Coronary artery (tissue), 2 donors: ENCODE results near the gene MAPRE2.

ENCODE experiments used
- DNase-seq: peaks from one replicate; pipeline ENCODE4 v3.0.0-alpha.2; 2017; ENCODE audit warnings: low spot score
- H3K27ac ChIP-seq, 2 donors: fragments of 200-600 bp; sonication (generic); one replicate each; pipeline ENCODE4 v1.5.1; 2016 to 2019
- H3K4me3 ChIP-seq: fragments of 200-600 bp; sonication (generic); 2 replicates; pipeline ENCODE4 v1.5.1; 2016; ENCODE audit warnings: mild to moderate bottlenecking, moderate library complexity
- TF ChIP-seq, protein P1 (sequence below): fragments of 200-600 bp; sonication (generic); IDR thresholded peaks from one replicate; pipeline ENCODE4 v1.5.1; 2019; ENCODE audit warnings: antibody characterized with exemption

Gene MAPRE2

DNA sequence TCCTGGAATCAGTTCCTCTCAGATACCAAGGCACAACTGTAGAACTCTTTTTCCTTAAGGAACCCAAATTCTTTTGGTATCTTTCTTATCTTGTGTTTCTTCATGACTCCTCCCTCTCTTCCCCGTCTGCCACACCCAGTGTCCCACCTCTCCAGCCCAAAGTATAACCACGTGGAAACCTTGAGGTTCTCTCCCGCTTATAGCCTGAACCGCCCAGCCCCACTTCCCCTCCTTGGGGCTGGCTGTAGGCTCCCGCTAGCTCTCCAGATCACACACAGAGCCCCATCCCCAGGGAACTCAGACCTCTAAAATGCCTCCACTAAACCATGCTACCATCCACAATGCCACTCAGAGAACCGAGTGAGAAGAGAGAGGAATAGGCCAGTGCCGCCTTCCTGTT, 87.5 kb downstream of the MAPRE2 start:
- no peak for DNase-seq
- TF ChIP-seq, protein P1, sequence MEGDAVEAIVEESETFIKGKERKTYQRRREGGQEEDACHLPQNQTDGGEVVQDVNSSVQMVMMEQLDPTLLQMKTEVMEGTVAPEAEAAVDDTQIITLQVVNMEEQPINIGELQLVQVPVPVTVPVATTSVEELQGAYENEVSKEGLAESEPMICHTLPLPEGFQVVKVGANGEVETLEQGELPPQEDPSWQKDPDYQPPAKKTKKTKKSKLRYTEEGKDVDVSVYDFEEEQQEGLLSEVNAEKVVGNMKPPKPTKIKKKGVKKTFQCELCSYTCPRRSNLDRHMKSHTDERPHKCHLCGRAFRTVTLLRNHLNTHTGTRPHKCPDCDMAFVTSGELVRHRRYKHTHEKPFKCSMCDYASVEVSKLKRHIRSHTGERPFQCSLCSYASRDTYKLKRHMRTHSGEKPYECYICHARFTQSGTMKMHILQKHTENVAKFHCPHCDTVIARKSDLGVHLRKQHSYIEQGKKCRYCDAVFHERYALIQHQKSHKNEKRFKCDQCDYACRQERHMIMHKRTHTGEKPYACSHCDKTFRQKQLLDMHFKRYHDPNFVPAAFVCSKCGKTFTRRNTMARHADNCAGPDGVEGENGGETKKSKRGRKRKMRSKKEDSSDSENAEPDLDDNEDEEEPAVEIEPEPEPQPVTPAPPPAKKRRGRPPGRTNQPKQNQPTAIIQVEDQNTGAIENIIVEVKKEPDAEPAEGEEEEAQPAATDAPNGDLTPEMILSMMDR = no peak
- Histone ChIP-seq H3K4me3 (no peak overlapping the region), H3K27ac (no peak overlapping the region)

DNA sequence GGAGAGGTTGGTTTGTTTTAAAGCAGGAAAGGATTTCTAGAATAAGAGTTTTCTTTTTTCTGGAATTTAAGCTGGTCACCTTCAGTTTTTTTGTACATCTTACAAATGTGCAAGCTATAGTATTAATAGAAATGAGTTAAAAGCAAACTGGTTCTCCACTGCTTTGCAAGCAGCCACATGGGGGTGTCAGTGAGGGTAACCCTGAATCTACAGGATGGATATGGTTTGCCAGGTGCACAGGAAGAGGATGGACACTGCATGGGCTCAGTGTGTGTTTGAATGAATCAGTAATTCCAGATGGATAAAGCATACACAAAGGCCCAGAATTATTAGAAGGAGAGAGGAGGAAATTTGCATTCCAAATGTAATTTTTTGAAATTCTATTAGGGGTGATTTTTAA, 89.0 kb downstream of the MAPRE2 start:
- no peak overlapping the region for H3K4me3 ChIP-seq
- H3K27ac ChIP-seq = no peak overlapping the region
- TF ChIP-seq, protein P1 = no peak
- no peak for DNase-seq

DNA sequence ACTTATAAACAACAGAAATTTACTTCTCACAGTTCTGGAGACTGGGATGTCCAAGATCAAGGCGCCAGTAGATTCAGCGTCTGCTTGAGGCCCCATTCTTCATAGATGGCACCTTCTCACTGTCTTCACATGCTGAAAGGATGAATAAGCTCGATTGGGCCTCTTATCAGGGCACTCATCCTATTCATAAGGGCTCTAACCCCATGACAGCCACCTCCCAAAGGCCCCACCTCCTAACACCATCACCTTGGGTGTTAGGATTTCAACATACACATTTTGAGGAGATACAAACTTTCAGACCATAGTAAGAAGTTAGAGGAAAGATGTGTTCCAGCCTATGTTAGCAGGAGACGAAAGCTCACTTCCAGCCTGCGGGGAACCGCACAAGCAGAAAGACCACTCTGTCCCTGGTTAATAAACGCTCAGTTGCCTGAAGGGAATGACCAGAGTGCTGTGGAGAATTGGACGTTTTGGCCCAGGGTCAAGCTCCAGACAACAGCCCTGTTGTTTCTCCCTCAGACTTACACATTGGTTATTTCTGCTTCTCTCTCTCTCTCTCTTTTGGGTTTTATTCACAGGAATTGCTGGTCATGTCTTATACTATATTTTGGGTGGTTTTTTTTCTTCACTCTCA, 90.3 kb downstream of the MAPRE2 start:
- no peak overlapping the region for H3K4me3 ChIP-seq
- DNase-seq = no peak
- TF ChIP-seq, protein P1 = no peak
- peak overlapping the region in 1 of 2 donors; percentile 20 for H3K27ac ChIP-seq

DNA sequence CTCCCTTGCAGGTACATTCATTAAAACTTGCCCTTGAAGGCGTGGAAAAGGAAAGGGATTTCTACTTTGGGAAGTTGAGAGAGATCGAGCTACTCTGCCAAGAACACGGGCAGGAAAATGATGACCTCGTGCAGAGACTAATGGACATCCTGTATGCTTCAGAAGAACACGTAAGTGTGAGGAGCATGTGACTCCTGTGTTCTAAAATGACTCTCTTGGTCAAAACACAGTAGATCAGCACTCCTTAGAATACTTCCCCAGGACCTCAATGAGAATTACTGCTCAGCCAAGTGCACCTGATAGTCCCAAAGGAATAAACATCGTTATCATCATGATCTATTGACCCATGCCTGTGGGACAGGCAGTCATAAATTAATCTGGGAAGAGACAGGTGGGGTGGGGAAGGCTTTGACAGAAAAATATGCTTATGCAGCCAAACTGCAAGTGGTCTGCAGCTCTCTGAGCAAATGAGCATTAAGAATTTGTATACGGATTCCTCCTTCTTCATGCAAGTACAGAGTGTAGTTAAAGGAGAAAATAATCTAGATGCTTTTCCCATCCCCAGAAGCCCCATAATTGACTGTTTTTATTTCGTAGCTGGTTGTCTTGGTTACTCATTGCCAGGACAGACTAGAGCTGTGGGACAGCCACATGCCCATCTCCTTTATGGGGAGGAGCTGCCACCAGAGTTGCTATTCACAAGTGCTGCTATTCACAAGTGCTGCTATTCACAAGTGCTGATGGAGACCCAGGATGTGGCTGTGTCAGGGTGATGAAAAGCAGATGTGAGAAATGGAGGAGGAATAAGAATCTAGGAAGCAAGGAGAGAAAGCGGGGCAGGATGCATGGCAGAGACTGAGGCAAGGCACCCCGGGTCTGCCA, 91.0 kb downstream of the MAPRE2 start:
- H3K4me3 ChIP-seq = no peak overlapping the region
- DNase-seq = no peak
- TF ChIP-seq, protein P1 = no peak
- peak overlapping the region in 1 of 2 donors; percentile 12 for H3K27ac ChIP-seq

DNA sequence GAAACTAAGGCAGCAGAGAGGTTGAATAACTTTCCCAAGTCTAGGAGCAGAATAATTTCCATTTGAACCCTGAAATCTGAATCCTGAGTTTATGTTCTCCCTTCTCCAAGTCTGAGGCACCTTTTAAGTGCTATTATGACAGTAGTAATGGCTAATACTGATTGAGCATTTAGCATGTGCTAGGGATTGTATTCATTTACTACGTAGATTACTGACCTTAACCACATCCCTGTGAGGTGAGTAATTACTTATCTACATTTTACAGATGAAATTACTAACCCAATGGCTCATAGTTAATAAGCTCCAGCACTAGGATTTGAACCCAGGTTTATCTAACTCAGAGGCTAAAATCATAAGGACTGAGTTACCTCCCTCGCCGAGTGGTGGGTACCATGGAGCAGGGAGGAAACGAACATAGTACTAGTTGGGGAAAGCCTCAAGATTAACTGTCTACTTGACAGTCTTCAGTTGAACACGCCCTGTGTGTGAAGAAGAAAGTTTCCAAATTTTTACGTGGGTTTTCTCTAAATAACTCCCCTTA, 93.0 kb downstream of the MAPRE2 start:
- DNase-seq = no peak
- TF ChIP-seq, protein P1 = no peak
- Histone ChIP-seq H3K27ac (no peak overlapping the region), H3K4me3 (no peak overlapping the region)

DNA sequence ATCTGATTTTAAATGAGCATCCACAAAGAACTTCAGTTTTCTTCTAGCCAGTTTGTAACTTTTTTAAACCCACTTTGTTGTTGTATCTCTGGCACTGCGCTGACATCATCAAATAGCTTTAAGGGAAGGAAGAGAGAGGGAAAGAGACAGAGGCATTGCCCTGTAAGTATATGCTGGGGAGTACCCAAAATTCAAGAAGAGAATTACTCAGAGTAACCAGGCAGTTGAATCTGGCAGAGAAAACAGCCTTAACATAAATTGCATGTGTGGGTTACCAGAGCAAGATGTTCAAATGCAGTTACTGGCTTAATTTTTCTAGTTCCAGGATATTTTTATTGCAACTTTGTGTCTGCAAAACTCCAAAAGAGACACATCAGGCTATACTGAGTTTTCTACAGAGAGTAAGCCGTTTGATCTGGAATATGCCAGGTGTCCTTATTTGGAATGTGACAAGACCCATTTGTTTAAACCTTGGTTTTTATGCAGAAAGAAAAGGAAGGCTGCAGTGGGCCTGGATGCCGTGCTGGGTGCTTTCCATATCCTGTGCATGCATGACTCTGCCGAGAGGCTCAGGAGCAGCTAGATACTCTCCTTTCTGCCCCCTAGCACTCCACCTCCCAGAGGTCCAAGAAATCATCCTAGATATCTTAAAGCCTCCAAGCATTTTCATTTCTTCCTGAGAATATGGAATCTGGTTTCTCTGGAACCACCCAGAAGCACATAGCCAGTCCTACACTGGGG, 93.7 kb downstream of the MAPRE2 start:
- H3K27ac ChIP-seq = no peak overlapping the region
- DNase-seq = no peak
- TF ChIP-seq, protein P1 = no peak
- no peak overlapping the region for H3K4me3 ChIP-seq
